ENCODE results near the gene KIF22. TPM values are rescaled to one million over a fixed set of nuclear protein-coding genes. Genes with fewer than 3 reads are reported as not detected.

The KIF22 gene
- total and polyA plus RNA-seq, 9 of the 15 experiments (the other 6 are each of a cell fraction or from before 2014, with no cell fraction given), result 8.7 to 232 (median 131) TPM

- TF ChIP-seq MBD1 (CRISPR knock-in tag; IDR thresholded peaks at IDR 0.05) (no peak), ZNF609 (CRISPR knock-in tag; IDR thresholded peaks at IDR 0.05; ENCODE audit: borderline replicate concordance) (no peak), RBM25 (IDR thresholded peaks at IDR 0.05; ENCODE audit: low read depth, low read length, severe bottlenecking) (no peak), BCOR (IDR thresholded peaks at IDR 0.05) (peak; percentile 30), LCOR (CRISPR knock-in tag; IDR thresholded peaks at IDR 0.05) (no peak), ZNF175 (CRISPR knock-in tag; IDR thresholded peaks at IDR 0.05; ENCODE audit: low read depth) (no peak), ZNF76 (CRISPR knock-in tag; IDR thresholded peaks at IDR 0.05; ENCODE audit: borderline replicate concordance) (no peak), PHF20 (IDR thresholded peaks at IDR 0.05; ENCODE audit: partially characterized antibody) (peak; percentile 28), STAT6 (CRISPR knock-in tag; IDR thresholded peaks at IDR 0.05) (no peak; the same call in 1 of the 2 replicates), ZNF12 (CRISPR knock-in tag; IDR thresholded peaks at IDR 0.05) (no peak), TCF15 (CRISPR knock-in tag; IDR thresholded peaks at IDR 0.05) (0 out of 2 replicates have a peak, but pooled peaks have one; percentile 13), ZNF253 (CRISPR knock-in tag; conservative IDR thresholded peaks at IDR 0.05) (no peak), ZBTB1 (CRISPR knock-in tag; IDR thresholded peaks at IDR 0.05; ENCODE audit: borderline replicate concordance, low read depth) (no peak), ZNF224 (CRISPR knock-in tag; IDR thresholded peaks at IDR 0.05) (no peak), MAFK (IDR thresholded peaks at IDR 0.05; ENCODE audit: low read length) (0 out of 2 replicates have a peak, but pooled peaks have one; percentile 2), TRIM24 (IDR thresholded peaks at IDR 0.05) (peak in 1 of 2 experiments; percentile 57; a peak in 1 of 4 replicates)
Observed at GRCh38 chr16:29815793-29816693, 25.5 kb downstream of the KIF22 start, which contains the start of gene PAGR1 (continued).

Measured in K562 (cell line).